GM18508 (cell line): ENCODE data around the gene COX6B1.
"Not testable (repeated sequence)": the region's sequence is repeated elsewhere in the genome, so short reads cannot be mapped to it uniquely, and the experiment has no call there.

Source experiments
- ATAC-seq: cut with Tn5 transposase; IDR thresholded peaks from one replicate; pipeline ENCODE4 v1.9.1; 2021; ENCODE audit warnings: moderate number of reproducible peaks; ENCODE audit not compliant: insufficient read depth, unreplicated experiment

The COX6B1 gene

GRCh38 chr19:35633727-35634440 lies 14.2 kb upstream of the COX6B1 start:
- ATAC-seq = no peak

GRCh38 chr19:35636651-35637050 lies 11.5 kb upstream of the COX6B1 start:
- ATAC-seq = no peak

- ATAC-seq = no peak
These were observed 11.0 kb upstream of the COX6B1 start for GRCh38 chr19:35637165-35637564.

GRCh38 chr19:35639321-35639639 lies 8.8 kb upstream of the COX6B1 start:
- no peak for ATAC-seq

- no peak for ATAC-seq
These were observed 8.3 kb upstream of the COX6B1 start for GRCh38 chr19:35639863-35640262.

- no peak for ATAC-seq
These were observed 6.5 kb upstream of the COX6B1 start, which contains the start of gene ETV2 for GRCh38 chr19:35641515-35642151. Gene ETV2 (plus strand): TSS chr19:35641745. CDS start chr19:35642461, 716 bp downstream.

- no peak for ATAC-seq
These were observed 5.8 kb upstream of the COX6B1 start for GRCh38 chr19:35642312-35642711.

- ATAC-seq = no peak
These were observed 5.3 kb upstream of the COX6B1 start for GRCh38 chr19:35642798-35643254.

- no peak for ATAC-seq
These were observed 4.6 kb upstream of the COX6B1 start for GRCh38 chr19:35643255-35644205.

- ATAC-seq = peak; percentile 46
These were observed 3.7 kb upstream of the COX6B1 start for GRCh38 chr19:35644206-35644986.

GRCh38 chr19:35644987-35645679 lies 3.0 kb upstream of the COX6B1 start:
- ATAC-seq = no peak

GRCh38 chr19:35645680-35646511 lies 2.2 kb upstream of the COX6B1 start:
- no peak for ATAC-seq

GRCh38 chr19:35650581-35650980 lies 2.5 kb downstream of the COX6B1 start:
- ATAC-seq = no peak

GRCh38 chr19:35654828-35655227 lies 6.7 kb downstream of the COX6B1 start:
- not testable (repeated sequence) for ATAC-seq

GRCh38 chr19:35655600-35655999 lies 7.5 kb downstream of the COX6B1 start:
- no peak for ATAC-seq

- ATAC-seq = no peak
These were observed 8.6 kb downstream of the COX6B1 start for GRCh38 chr19:35656700-35657099.

GRCh38 chr19:35657904-35658700 lies 10.0 kb downstream of the COX6B1 start:
- ATAC-seq = no peak

GRCh38 chr19:35661995-35662340 lies 13.8 kb downstream of the COX6B1 start:
- no peak for ATAC-seq
